ENCODE measurements around the gene GCSAM.

The GCSAM gene

GRCh38 chr3:112132088-112132487, 960 bp downstream of the GCSAM start:
- H3K36me3 ChIP-seq (ENCODE audit: insufficient read depth, low read length): peaks cover 36% of the 10 kb centered on the region
- H3K4me1 ChIP-seq (ENCODE audit: insufficient read depth, low read length, severe bottlenecking): peaks cover 78% of the 10 kb centered on the region
- no peaks in the 10 kb centered on the region for H3K27me3 ChIP-seq (ENCODE audit: insufficient read depth, low read length)
- H3K9ac ChIP-seq (ENCODE audit: low read length): peak overlapping the region; percentile 96
- no peak overlapping the region for H2AFZ ChIP-seq (ENCODE audit: low read length)
- TF ChIP-seq CTCF (IDR thresholded peaks at IDR 0.05; ENCODE audit: low read length) (no peak), EZH2 (IDR thresholded peaks at IDR 0.05; ENCODE audit: borderline replicate concordance, low read length) (no peak)
- H3K27ac ChIP-seq (ENCODE audit: low read depth, low read length, poor library complexity, severe bottlenecking): peak overlapping the region; percentile 94
- H3K4me2 ChIP-seq (ENCODE audit: low read length): peak overlapping the region; percentile 90
- H3K9me3 ChIP-seq (ENCODE audit: low read length): no peaks in the 10 kb centered on the region
- H3K9me2 ChIP-seq (ENCODE audit: low read depth, low read length): no peaks in the 10 kb centered on the region
- H3K4me3 ChIP-seq (ENCODE audit: low read depth, low read length, poor library complexity, severe bottlenecking): peak overlapping the region; percentile 90
- H3K79me2 ChIP-seq (ENCODE audit: insufficient read depth, low read length): peaks cover 43% of the 10 kb centered on the region
- H4K20me1 ChIP-seq (ENCODE audit: insufficient read depth, low read length): no peaks in the 10 kb centered on the region
- H3F3A ChIP-seq (ENCODE audit: insufficient read depth, low read length): peaks cover 14% of the 10 kb centered on the region

- peaks cover 46% of the 10 kb centered on the region for H3K36me3 ChIP-seq (ENCODE audit: insufficient read depth, low read length)
- peak overlapping the region; percentile 90 for H3K4me2 ChIP-seq (ENCODE audit: low read length)
- peaks cover 78% of the 10 kb centered on the region for H3K4me1 ChIP-seq (ENCODE audit: insufficient read depth, low read length, severe bottlenecking)
- TF ChIP-seq EZH2 (IDR thresholded peaks at IDR 0.05; ENCODE audit: borderline replicate concordance, low read length): no peak
- TF ChIP-seq CTCF (IDR thresholded peaks at IDR 0.05; ENCODE audit: low read length): no peak
- H3K27me3 ChIP-seq (ENCODE audit: insufficient read depth, low read length): no peaks in the 10 kb centered on the region
- peak overlapping the region; percentile 90 for H3K4me3 ChIP-seq (ENCODE audit: low read depth, low read length, poor library complexity, severe bottlenecking)
- peaks cover 49% of the 10 kb centered on the region for H3K79me2 ChIP-seq (ENCODE audit: insufficient read depth, low read length)
- peak overlapping the region; percentile 94 for H3K27ac ChIP-seq (ENCODE audit: low read depth, low read length, poor library complexity, severe bottlenecking)
- peaks cover 14% of the 10 kb centered on the region for H3F3A ChIP-seq (ENCODE audit: insufficient read depth, low read length)
- no peaks in the 10 kb centered on the region for H3K9me2 ChIP-seq (ENCODE audit: low read depth, low read length)
- H4K20me1 ChIP-seq (ENCODE audit: insufficient read depth, low read length): no peaks in the 10 kb centered on the region
- H3K9ac ChIP-seq (ENCODE audit: low read length): peak overlapping the region; percentile 96
- H3K9me3 ChIP-seq (ENCODE audit: low read length): no peaks in the 10 kb centered on the region
- H2AFZ ChIP-seq (ENCODE audit: low read length): no peak overlapping the region
Measured at GRCh38 chr3:112131111-112131510, 1.9 kb downstream of the GCSAM start.

- H3K9me2 ChIP-seq (ENCODE audit: low read depth, low read length): no peaks in the 10 kb centered on the region
- H3K79me2 ChIP-seq (ENCODE audit: insufficient read depth, low read length): peaks cover 49% of the 10 kb centered on the region
- no peaks in the 10 kb centered on the region for H3K9me3 ChIP-seq (ENCODE audit: low read length)
- H3K9ac ChIP-seq (ENCODE audit: low read length): peak overlapping the region; percentile 96
- H3K36me3 ChIP-seq (ENCODE audit: insufficient read depth, low read length): peaks cover 51% of the 10 kb centered on the region
- no peaks in the 10 kb centered on the region for H3K27me3 ChIP-seq (ENCODE audit: insufficient read depth, low read length)
- peak overlapping the region; percentile 90 for H3K4me3 ChIP-seq (ENCODE audit: low read depth, low read length, poor library complexity, severe bottlenecking)
- H2AFZ ChIP-seq (ENCODE audit: low read length): no peak overlapping the region
- peaks cover 78% of the 10 kb centered on the region for H3K4me1 ChIP-seq (ENCODE audit: insufficient read depth, low read length, severe bottlenecking)
- peak overlapping the region; percentile 90 for H3K4me2 ChIP-seq (ENCODE audit: low read length)
- no peaks in the 10 kb centered on the region for H4K20me1 ChIP-seq (ENCODE audit: insufficient read depth, low read length)
- peak overlapping the region; percentile 94 for H3K27ac ChIP-seq (ENCODE audit: low read depth, low read length, poor library complexity, severe bottlenecking)
- peaks cover 14% of the 10 kb centered on the region for H3F3A ChIP-seq (ENCODE audit: insufficient read depth, low read length)
- TF ChIP-seq EZH2 (IDR thresholded peaks at IDR 0.05; ENCODE audit: borderline replicate concordance, low read length) (no peak), CTCF (IDR thresholded peaks at IDR 0.05; ENCODE audit: low read length) (no peak)
Measured at GRCh38 chr3:112130638-112130993, 2.4 kb downstream of the GCSAM start.

Measured in OCI-LY1 (cell line).